Thyroid gland (tissue), 4 donors: ENCODE measurements around the gene GAMT. TPM values are rescaled to one million over a fixed set of nuclear protein-coding genes. Genes with fewer than 3 reads are reported as not detected.

ENCODE experiments used
- DNase-seq, 2 donors: peaks; one replicate each; pipeline ENCODE4 v3.0.0-alpha.2; 2019
- H3K27ac ChIP-seq, 3 donors: fragments of 200-600 bp; sonication (generic); 1 replicate in 2 of 3; 2 replicates in 1 of 3; pipeline ENCODE4 v1.5.1; 2016 to 2019; ENCODE audit warnings: mild to moderate bottlenecking in 1 of 3, moderate library complexity in 1 of 3
- H3K27me3 ChIP-seq: fragments of 200-600 bp; sonication (generic); one replicate; pipeline ENCODE4 v1.5.1; 2019
- H3K36me3 ChIP-seq, 2 donors: fragments of 200-600 bp; sonication (generic); one replicate each; pipeline ENCODE4 v1.5.1; 2016 to 2019
- H3K4me1 ChIP-seq, 2 donors: fragments of 200-600 bp; sonication (generic); one replicate each; pipeline ENCODE4 v1.5.1; 2017 to 2019
- H3K4me3 ChIP-seq, 3 donors: fragments of 200-600 bp; sonication (generic); replicated peaks in 1 of 3; 1 replicate in 2 of 3; 2 replicates in 1 of 3; pipeline ENCODE4 v1.5.1; 2016; ENCODE audit warnings: mild to moderate bottlenecking in 1 of 3
- H3K9me3 ChIP-seq: fragments of 200-600 bp; sonication (generic); one replicate; pipeline ENCODE4 v1.5.1; 2017
- CTCF ChIP-seq, 6 experiments: fragments of 200-600 bp in 3 of 6; fragments of 450-650 bp in 3 of 6; sonication (generic) in 3 of 6; IDR thresholded peaks; one replicate each; pipeline ENCODE4 v1.5.1; 2016 to 2019; ENCODE audit warnings: antibody characterized with exemption in 6 of 6, mild to moderate bottlenecking in 2 of 6, inconsistent platforms in 1 of 6, moderate library complexity in 1 of 6
- POLR2A ChIP-seq, 2 donors: fragments of 450-650 bp; IDR thresholded peaks; one replicate each; pipeline ENCODE4 v1.6.1; 2017; ENCODE audit warnings: antibody characterized with exemption in 2 of 2, mild to moderate bottlenecking in 2 of 2, moderate library complexity in 1 of 2
- WGBS, 2 donors: methylation state at CpG; one replicate each; pipeline ENCODE4 v1.1.5; 2017; 5-methylcytosine and 5-hydroxymethylcytosine counted together
- intact Hi-C: fragments of 100-400 bp; cut with DNase I; formaldehyde crosslinking; loops from one replicate; pipeline ENCODE4 v1.15.1; 2023
- total RNA-seq, 4 donors: library from RNA; depleted of rRNA; stranded (reverse); fragments of >200 nt; gene quantifications; one replicate each; pipeline ENCODE4 v1.2.3, GENCODE V29; 2016

Gene GAMT
- total RNA-seq, 4 donors from 2014 or later: 22.2 to 39.5 (median 29.1) TPM

DNA sequence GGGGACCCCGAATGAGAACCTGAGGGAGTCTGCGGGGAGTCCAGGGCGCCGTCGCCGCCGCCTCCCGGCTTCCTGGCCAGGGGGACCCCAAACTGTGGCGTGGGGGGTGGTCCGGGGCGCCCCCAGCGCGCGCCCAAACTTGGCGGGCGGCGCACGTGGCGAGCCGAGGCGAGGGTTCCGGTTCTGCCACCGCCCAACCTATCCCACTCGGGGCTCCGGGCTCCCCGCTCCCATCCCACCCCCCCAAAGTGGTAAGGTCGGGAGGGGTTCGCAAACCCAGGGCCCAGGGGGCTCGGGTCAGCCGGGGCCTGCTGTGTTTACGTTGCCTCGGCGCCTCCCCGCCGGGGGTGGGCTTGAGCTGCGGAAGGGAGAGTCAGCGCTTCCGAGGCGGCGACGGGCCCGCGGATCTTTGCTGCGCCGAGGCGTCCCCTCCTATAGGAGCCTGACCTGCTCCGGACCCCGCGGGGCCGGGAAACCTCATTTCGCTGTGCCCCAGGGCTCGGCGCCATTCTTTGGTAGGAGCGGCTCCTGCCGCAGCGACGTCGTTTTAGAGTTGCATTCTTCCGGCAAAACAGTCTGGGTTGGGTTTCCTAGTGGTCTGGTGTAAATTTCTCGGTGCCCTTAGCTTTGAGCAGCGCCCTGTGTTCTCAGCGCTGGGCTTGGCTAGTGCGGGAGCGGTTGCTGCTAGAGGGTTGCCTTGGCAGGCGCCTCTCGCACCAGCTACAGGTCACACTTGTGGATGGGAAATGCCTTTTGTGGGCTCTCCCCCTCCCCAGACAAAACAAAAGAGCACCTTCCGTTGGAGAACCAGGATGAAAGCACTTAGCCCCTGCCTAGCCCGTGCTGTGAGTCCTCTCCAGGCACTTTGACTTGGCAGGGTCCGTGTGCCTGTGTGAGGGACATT lies 7.2 kb upstream of the GAMT start:
- TF ChIP-seq POLR2A (IDR thresholded peaks at IDR 0.05) (peak in 1 of 2 donors; percentile 34), CTCF (IDR thresholded peaks at IDR 0.05) (no peak)
- peak; percentile 64 to 66 for DNase-seq
- H3K27ac ChIP-seq: peak overlapping the region; percentile 91 to 94 (median 93)
- peaks cover 29 to 44% of the 10 kb centered on the region in 2 donors for H3K4me1 ChIP-seq
- H3K36me3 ChIP-seq: no peaks in the 10 kb centered on the region
- 2% methylated on average over 9 of the region's 69 CpGs; no CpG with 5 or more reads in 1 of the 2 donors for WGBS, 2 donors
- H3K4me3 ChIP-seq: peak overlapping the region; percentile 73 to 99 (median 97)
- no peaks in the 10 kb centered on the region for H3K9me3 ChIP-seq
- H3K27me3 ChIP-seq: no peaks in the 10 kb centered on the region
- intact Hi-C loops: loop anchor here (5.0 kb wide), 1 partner anchor 131 kb away; the partner anchor contains the start of gene FAM174C

DNA sequence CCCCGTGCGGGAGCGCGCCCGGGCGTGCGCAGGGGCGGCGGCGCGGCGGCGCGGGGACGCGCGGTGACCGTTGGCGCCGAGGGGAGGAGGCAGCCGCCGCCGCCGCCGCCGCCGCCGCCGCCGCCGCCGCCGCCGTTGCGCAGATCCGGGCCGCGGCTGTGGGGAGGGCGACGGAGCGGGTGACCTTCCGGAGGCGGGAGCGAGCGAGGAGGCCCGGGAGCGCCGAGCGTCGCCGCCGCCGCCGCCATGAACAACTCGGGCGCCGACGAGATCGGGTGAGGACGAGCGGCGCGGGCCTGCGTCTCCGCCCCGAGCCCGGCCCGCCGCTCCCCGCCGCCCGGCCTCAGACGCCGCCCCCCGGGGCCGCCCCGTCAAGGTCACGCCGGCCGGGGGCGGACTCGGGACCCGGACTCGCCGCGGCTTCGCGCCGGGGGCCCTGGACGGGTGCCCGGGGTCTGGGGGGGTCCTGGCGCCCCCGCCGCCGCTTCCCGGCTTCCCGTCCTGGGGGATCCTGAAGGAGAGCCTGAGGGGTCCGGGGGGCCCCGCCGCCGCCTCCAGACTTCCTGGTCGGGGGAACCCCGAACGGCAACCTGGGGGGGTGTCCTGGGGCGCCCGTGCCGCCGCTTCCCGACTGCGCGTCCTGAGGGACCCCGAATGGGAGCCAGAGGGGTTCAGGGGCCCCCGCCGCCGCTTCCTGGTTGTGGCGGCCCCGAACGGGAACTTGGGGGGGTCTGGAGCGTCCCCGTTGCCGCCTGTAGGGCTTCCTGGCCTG lies 6.4 kb upstream of the GAMT start, which contains the start of gene DAZAP1:
Gene DAZAP1 (plus strand): TSS at position 59 of the 772 bp plus-strand sequence. CDS start 188 bp downstream, at position 247.
- no peaks in the 10 kb centered on the region for H3K9me3 ChIP-seq
- DNase-seq: no peak
- H3K27me3 ChIP-seq: no peaks in the 10 kb centered on the region
- H3K4me3 ChIP-seq: peak within 1 kb of the TSS; percentile 73 to 99 (median 97)
- no peaks in the 10 kb centered on the region for H3K36me3 ChIP-seq
- H3K27ac ChIP-seq: peak within 1 kb of the TSS; percentile 91 to 94 (median 93)
- H3K4me1 ChIP-seq: peaks cover 29 to 44% of the 10 kb centered on the region in 2 donors
- 0% methylated on average over 10 of the region's 121 CpGs; no CpG with 5 or more reads in 1 of the 2 donors for WGBS, 2 donors
- intact Hi-C loops: loop anchor here (5.0 kb wide), 1 partner anchor 130 kb away; the partner anchor contains the start of gene FAM174C
- TF ChIP-seq POLR2A (IDR thresholded peaks at IDR 0.05) (peak in 1 of 2 donors; percentile 73), CTCF (IDR thresholded peaks at IDR 0.05) (no peak)

DNA sequence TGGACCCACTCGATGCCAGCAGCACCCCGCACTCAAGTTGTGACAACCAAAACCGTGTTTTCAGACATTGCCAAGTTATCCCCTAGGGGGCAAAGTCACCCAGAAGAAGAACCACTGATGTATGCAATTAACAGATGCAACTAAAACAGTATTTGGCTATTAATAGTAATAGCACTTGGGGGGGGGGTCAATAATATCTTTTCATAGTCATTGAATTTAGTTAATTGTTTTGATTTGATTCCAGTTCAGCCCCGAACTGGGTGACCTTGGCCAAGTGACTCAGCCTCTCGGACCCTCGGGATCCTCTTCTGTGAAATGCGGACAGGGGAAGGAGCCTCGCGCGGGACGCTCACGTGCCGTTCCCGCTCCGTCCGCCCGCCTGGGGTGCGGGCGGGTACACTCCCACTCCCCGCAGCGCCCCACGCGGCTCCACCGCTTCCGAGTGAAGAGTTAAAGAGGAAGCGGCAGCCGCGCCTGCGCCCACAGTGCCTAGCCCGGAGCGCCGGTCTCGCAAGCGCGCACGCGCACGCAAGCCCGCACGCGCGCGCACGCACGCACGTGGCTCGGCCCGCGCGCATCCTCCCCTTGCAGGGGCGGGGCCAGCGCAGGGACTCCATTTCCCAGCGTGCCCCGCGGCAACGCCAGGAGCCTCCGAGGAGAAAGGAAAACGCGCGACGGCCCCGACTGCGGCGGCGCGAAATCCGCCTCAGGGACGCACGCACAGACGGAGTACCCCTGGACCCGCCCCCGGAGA lies 5.6 kb upstream of the GAMT start:
- TF ChIP-seq CTCF (IDR thresholded peaks at IDR 0.05) (peak in 4 of 6 experiments; percentile 22 to 58 (median 44)), POLR2A (IDR thresholded peaks at IDR 0.05) (no peak)
- Histone ChIP-seq H3K4me1 (peaks cover 29 to 37% of the 10 kb centered on the region in 2 donors), H3K27ac (peak overlapping the region; percentile 62 to 87 (median 70)), H3K4me3 (peak overlapping the region in 1 of 3 donors; percentile 32), H3K36me3 (no peaks in the 10 kb centered on the region), H3K9me3 (no peaks in the 10 kb centered on the region), H3K27me3 (no peaks in the 10 kb centered on the region)
- DNase-seq: peak; percentile 99 to 100
- 1 to 2% methylated on average over 26 of the region's 72 CpGs for WGBS, 2 donors
- intact Hi-C loops: loop anchor here (5.0 kb wide), 1 partner anchor 130 kb away; the partner anchor contains the start of gene FAM174C

GRCh38 chr19:1402411-1403070 lies 1.2 kb upstream of the GAMT start:
- Histone ChIP-seq H3K4me1 (peaks cover 10 to 17% of the 10 kb centered on the region in 2 donors), H3K36me3 (no peaks in the 10 kb centered on the region), H3K27me3 (no peaks in the 10 kb centered on the region), H3K27ac (no peak overlapping the region), H3K9me3 (no peaks in the 10 kb centered on the region), H3K4me3 (no peak overlapping the region)
- TF ChIP-seq CTCF (IDR thresholded peaks at IDR 0.05) (no peak), POLR2A (IDR thresholded peaks at IDR 0.05) (no peak)
- WGBS, 2 donors: 65 to 83% methylated on average over 17 to 24 of the region's 25 CpGs
- intact Hi-C loops: no loop called here
- no peak for DNase-seq
